Measurements from ENCODE around the gene ZNF799.
A peak's percentile ranks its signal among the peaks of the same experiment; 100 is the strongest.
"Not testable (repeated sequence)": the region's sequence is repeated elsewhere in the genome, so short reads cannot be mapped to it uniquely, and the experiment has no call there.

Gene ZNF799

GRCh38 chr19:12379732-12380443 lies 21.2 kb downstream of the ZNF799 start:
- DNase-seq = no peak
- no peak overlapping the region for H3K4me3 ChIP-seq (ENCODE audit: low read depth, low read length)
- no peaks in the 10 kb centered on the region for H3K27me3 ChIP-seq
- H3K4me1 ChIP-seq = no peaks in the 10 kb centered on the region
- TF ChIP-seq CTCF (IDR thresholded peaks at IDR 0.05; ENCODE audit: low read depth, low read length) = no peak
- no peaks in the 10 kb centered on the region for H3K36me3 ChIP-seq
- H3K9me3 ChIP-seq = no peaks in the 10 kb centered on the region

DNA sequence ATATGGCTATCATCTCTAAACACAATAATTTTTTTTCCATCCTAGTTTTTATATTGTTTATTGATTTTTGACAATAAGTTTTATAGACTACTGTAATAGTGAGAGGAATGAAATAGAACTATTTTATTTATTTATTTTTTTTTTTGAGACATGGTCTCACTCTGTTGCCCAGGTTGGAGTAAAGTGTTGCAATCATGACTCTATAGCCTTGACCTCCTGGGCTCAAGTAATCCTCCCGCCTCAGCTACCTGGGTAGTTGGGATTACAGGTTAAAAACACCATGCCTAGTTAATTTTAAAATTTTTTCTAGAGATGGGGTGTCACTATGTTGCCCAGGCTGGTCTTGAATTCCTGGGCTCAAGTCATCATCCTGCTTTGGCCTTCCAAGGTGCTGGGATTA lies 27.0 kb downstream of the ZNF799 start:
- Histone ChIP-seq H3K4me1 (no peaks in the 10 kb centered on the region), H3K36me3 (no peaks in the 10 kb centered on the region), H3K9me3 (no peaks in the 10 kb centered on the region), H3K27me3 (no peaks in the 10 kb centered on the region; the same call in 1 of the 2 replicates), H3K4me3 (ENCODE audit: low read depth, low read length) (no peak overlapping the region)
- no peak for DNase-seq
- TF ChIP-seq CTCF (IDR thresholded peaks at IDR 0.05; ENCODE audit: low read depth, low read length) = no peak

- H3K4me3 ChIP-seq (ENCODE audit: low read depth, low read length) = peak within 1 kb of the TSS; percentile 77
- H3K4me1 ChIP-seq = no peaks in the 10 kb centered on the region
- H3K36me3 ChIP-seq = no peaks in the 10 kb centered on the region
- DNase-seq = peak; percentile 98
- H3K27me3 ChIP-seq = no peaks in the 10 kb centered on the region
- TF ChIP-seq CTCF (IDR thresholded peaks at IDR 0.05; ENCODE audit: low read depth, low read length) = peak; percentile 67
- H3K9me3 ChIP-seq = no peaks in the 10 kb centered on the region; the same call in 1 of the 2 replicates
Measured at GRCh38 chr19:12365236-12366162, 35.6 kb downstream of the ZNF799 start, which contains the start of gene ZNF442. Gene ZNF442 (minus strand): TSS chr19:12365683. CDS start chr19:12363631, 2,052 bp downstream.

GRCh38 chr19:12364391-12365235 lies 36.5 kb downstream of the ZNF799 start:
- no peaks in the 10 kb centered on the region for H3K36me3 ChIP-seq

GRCh38 chr19:12362236-12362635 lies 38.8 kb downstream of the ZNF799 start:
- H3K9me3 ChIP-seq; H3K27me3 ChIP-seq; H3K4me1 ChIP-seq; H3K36me3 ChIP-seq; DNase-seq; H3K4me3 ChIP-seq (ENCODE audit: low read depth, low read length): not testable (repeated sequence)

More at GRCh38 chr19:12364391-12365235, 36.5 kb downstream of the ZNF799 start:
- H3K4me3 ChIP-seq (ENCODE audit: low read depth, low read length) = peak overlapping the region; percentile 77
- H3K4me1 ChIP-seq = no peaks in the 10 kb centered on the region
- TF ChIP-seq CTCF (IDR thresholded peaks at IDR 0.05; ENCODE audit: low read depth, low read length) = no peak
- no peaks in the 10 kb centered on the region for H3K27me3 ChIP-seq
- H3K9me3 ChIP-seq = no peaks in the 10 kb centered on the region; the same call in 1 of the 2 replicates
- no peak for DNase-seq

- Histone ChIP-seq H3K4me1 (no peaks in the 10 kb centered on the region), H3K4me3 (ENCODE audit: low read depth, low read length) (no peak overlapping the region), H3K27me3 (no peaks in the 10 kb centered on the region), H3K36me3 (no peaks in the 10 kb centered on the region), H3K9me3 (0 out of 2 replicates have a peak, but pooled peaks cover 8% of the 10 kb centered on the region)
- no peak for DNase-seq
- TF ChIP-seq CTCF (IDR thresholded peaks at IDR 0.05; ENCODE audit: low read depth, low read length) = no peak
Measured at GRCh38 chr19:12353375-12353774, 47.7 kb downstream of the ZNF799 start.

All from BE2C (cell line).